Hindlimb muscle (tissue), 1 donor: ENCODE measurements around the gene NKAIN2. TPM values are rescaled to one million over a fixed set of nuclear protein-coding genes. Genes with fewer than 3 reads are reported as not detected.
A peak's percentile ranks its signal among the peaks of the same experiment; 100 is the strongest.

ENCODE experiments used
- DNase-seq: peaks from one replicate; pipeline ENCODE4 v3.0.0-alpha.2; 2013
- polyA plus RNA-seq: library from polyadenylated mRNA; unstranded; fragments of 120-200 nt; gene quantifications from one replicate; pipeline ENCODE4 v1.2.1, GENCODE V29; 2013; ENCODE audit not compliant: insufficient read length

The NKAIN2 gene
- polyA plus RNA-seq, 1 donor = 5.2 TPM

DNA sequence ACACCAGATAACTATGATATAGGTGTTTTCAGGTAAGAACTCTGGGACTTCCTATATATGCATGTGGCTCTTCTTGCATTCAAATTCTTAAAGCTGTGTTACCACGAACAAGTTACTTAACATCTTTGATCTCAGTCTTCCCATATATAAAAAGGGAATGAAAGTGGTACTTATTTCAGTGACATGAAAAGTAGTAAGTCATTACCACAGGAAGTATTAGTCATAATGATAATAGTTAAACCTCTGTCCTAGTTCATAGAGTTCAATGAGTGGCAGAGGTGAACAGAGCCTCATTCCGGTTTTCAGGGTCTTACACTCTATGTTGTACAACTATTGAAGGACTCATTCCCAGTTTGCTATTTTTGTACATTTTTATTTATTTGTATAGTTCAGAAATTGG is 237.0 kb downstream of the NKAIN2 start:
- no peak for DNase-seq

DNA sequence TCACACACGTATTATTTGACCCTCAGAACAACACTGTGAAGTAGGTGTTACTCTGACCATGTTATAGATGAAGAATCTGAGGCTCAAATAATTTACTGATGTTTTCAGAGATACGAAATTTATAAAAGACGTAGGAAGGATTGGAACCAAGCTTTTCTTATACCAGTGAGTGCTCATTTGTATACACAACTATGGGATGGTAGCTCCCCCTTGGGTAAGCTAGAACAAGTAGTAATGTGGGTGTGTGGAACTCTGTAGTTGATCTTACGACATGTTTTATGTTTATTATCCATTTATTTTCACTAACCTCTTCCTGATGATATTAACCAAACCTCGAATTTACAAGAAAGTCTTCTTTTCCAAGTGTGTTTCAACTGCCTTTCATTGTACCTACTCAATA is 248.5 kb downstream of the NKAIN2 start:
- DNase-seq = no peak

DNA sequence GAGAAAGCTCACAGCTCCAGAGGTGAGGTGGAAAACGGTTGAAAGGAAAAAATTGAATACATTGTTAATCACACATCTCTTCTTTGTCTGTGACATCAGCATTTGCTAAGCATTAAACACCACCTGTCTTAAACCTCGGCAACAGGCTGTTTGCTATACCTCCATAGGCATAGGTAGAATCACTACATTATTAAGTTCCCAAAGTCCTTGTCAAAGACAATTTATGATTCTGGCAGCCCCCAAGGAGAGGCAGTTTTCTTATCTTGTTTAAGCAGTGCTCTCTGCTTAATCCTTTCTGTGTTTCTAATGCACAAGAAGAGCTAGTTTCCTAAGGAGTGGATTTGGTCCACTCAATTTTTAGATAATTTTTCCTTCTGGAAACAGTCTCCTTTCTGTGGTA is 249.7 kb downstream of the NKAIN2 start:
- no peak for DNase-seq

DNA sequence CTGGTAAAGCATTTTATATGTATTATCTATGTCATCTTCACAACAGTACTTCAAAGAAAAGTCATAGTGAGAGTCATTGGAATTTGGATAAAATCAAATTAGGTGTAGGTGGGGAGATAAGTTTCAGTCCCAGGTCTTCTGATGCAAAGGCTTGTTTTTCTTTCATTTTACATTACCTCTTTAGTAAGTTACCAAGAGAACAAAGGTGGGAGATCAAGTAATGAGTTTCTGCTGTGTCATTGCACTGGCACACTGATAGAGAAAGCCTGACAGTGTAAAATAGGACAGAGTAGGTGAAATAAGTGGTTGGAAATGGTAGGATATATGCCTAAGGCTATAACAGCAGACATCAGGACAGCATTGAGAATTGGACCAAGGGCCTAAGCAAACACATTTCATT is 250.4 kb downstream of the NKAIN2 start:
- no peak for DNase-seq

DNA sequence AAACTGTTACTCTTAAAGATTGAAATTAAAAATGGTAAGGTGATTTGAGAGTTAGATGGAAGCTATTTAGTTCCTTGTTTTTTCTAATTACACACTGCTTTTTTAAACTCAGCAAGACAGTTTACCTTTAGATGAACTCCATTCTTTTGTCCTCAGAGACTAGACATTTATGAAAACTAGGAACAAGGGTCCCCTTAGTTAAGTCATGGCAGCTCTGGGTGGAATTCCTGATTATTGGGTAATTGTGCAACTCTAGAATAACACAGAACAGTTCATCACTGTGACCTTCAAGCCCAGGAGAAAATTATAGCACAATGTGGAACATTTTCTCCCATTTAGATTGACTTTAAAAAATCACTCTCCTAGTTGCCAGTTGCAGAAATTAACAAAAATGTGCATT is 251.7 kb downstream of the NKAIN2 start:
- no peak for DNase-seq

DNA sequence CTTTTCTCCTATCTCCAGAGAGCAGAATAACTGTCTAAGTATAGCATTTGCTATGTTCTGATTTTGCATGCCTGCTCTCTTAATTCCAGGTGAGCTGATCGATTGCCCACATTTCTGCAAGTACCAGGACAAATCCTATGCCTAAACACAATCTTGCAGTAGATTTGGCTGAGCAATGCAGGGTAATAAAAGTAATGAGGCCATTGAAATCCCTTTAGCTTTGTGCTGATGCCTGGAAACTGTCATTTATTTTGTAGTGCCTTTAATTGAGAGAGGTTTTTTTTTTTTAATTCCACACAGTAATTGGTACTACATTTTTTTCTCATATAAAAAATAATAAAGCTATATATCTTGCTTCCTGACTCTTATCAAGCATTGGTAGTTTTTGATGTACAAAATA is 252.3 kb downstream of the NKAIN2 start:
- no peak for DNase-seq

DNA sequence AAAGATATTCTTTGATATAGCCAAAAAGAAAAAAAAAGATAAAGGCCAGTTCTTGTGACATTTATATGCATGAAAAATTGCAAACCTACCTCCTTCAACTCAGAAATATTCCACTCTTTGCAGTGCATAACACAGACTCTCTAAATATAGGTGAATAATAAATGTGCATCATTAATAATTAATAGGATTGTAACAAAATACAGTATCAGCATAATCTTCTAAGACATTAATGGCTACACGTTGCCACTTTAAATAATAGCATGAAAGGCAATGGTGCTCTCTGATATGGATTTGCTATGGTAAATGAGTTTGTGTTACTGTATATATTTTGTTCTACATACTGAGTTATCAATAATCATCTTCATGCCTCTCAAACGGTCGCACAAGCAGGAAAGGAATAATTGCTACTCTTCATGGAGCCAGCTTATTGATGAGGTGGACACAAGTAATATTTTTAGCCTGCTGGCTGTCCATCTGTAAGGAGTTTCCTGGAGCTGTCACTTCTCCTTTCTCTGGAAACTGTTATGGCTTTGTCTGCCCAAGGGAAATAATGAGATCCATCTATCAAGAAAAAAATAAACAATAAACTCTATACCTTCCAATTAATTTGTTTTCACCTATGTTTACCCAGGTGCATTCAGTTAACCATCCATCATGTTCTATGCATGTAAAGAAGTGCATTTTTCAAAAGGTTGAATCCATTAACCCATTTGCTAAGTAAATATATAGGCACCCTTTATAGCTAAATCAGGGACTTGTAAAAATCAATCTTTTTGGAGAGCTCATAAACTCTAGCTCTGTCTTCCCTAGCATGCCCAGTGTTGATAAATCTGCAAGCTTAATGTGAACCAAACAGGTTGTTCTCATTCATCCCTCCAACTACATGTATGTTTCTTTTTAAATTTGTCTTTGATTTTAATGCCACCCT is 253.0 kb downstream of the NKAIN2 start:
- DNase-seq = no peak

DNA sequence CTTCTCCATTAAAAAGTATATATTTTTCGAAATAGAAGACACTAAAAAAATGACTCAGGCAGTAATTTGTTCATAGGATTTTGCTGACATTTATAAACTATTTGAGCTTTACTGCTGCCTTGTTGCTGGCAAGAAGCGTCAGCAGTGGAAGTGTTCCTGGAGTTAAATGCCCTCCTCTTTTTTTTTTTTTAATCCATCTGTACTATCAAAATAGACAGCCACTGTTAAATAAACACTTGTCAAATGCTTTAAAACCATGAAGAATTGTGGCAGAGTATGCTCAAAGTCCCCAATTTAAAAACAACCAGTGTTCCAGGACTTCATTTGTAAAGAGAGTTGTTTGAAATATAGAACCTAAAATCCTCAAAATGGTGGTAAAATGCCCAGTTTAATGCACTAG is 253.8 kb downstream of the NKAIN2 start:
- no peak for DNase-seq

DNA sequence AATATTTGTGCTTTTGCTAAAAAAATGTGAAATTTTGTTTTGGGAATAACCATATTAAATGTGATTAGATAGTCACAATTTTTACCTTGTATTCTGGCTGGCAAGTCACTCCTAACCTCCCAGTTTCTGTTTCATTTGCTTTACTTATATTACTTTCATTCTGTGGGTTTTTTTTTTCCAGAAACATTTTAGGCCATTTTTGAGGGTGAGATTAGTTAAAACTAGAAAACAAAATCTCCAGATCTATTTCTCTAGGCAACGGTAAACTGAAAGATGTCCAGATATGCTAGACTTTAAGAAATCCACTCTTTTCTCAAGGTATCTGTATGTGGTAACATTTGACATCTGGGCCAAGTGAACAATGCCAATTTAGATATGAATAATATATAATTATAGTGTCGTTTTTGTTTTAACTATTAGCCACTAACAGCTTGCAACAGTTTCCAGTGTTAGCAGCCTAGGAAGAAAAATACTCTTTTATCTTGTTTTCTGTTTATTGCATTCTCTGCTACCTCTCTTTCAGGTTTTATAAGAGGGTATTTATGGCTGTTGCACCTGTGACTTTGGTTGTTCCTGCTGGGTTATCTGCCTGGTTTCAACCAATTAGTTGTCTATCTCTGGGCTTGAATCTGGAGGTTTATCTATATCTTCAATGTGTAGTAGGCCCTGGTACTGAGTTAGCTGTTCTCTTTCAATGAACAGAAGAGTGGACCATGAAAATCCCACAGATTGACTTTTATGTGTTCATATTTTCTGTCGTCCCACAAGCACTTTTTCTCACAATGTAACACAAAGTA is 260.9 kb downstream of the NKAIN2 start:
- DNase-seq = no peak

DNA sequence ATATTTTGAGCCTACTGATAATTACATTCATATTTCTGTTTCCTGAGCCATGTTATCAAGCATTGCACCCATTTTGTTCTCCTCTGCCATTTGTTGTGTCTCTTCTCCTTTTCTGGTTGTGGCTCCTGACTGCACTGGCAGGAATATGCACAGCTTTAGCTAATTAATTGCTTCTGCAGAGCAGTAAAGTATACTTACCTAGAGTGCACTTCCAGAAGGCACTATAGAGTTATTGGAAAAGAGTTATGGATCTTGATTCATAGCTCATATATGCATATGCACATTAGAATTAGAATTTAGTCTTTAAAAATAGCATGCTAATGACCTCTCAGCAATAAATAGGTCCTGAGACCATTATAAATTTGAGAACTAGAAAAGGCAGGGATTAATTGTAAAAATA is 262.6 kb downstream of the NKAIN2 start:
- DNase-seq = no peak

DNA sequence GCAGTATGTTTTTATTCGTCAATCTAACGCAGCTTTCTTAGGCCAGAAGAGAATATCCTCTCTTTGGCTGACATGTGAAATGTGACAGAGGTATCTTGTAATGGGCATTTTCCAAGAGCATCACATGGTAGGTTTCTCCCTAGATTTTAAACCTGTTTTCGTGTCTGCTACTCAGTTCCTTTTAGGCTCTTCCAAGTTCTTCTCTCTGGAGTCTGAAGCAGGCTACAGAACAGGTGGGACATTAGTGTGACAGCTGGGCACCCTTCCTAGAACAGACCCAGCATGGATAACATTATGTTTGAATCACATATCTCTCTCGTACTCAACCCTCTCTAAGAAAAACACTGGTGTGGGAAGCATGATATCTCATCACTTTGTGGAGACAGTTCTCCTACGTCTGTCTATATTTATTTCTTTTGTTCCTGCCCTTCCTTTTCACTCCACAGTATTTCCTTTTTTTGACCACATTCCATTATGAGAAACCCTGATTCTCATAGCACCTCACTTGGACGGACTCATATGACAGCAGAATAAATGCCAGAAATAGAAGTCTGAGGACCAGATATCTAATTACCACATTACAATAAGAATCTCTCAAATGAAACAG is 263.4 kb downstream of the NKAIN2 start:
- no peak for DNase-seq

DNA sequence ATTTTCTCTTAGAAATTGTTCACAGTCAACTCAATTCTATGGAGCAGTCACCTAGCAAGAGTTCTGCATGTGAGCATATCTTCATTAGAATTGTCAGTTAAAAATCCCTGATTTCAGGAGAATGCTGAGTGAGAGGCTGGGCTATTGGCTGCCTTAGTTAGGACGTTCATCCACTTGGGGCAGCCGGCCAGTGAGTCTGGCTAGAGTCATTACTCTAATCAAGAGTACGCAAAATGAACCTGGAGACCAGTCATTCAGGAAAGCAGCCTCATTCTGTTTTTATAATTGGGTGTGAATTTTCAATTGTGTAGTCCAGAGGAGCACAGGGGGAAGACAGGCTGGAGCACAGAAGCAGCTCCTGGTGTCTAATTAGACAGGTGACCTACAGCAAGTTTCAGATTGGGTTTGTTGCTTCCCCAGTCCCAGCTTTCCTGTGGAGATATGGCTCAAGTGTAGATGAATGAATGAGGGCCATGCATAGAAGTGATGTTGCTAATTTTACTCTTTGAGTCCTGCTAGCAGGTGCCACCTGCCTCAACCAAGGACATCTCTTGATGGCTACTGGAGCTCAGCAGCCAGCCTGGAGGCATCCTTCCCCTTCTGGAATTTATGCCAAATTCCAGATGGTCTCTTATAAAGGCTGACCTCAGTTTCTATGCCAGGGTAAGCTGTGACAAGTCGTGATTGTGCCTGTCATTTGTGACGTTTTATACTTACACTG is 265.7 kb downstream of the NKAIN2 start:
- no peak for DNase-seq

DNA sequence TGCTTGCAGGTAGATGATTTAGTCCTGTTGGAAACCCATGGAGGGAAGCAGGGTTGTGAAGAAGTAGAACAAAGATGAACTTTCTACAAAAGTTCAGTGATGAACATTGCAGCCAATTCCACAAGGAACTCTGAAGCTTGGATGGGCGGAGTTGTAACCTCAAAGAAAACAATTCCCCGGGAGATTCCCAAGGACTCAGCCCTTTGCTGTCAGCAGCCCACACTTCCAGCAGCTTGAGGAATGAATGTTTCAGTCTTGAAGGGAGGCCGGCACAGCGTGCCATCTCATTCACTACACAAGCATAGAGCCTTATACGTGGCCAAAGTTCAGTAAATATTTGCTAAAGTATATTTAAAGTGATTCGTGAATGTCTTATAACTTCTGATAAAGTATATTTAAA is 269.4 kb downstream of the NKAIN2 start:
- DNase-seq = no peak

DNA sequence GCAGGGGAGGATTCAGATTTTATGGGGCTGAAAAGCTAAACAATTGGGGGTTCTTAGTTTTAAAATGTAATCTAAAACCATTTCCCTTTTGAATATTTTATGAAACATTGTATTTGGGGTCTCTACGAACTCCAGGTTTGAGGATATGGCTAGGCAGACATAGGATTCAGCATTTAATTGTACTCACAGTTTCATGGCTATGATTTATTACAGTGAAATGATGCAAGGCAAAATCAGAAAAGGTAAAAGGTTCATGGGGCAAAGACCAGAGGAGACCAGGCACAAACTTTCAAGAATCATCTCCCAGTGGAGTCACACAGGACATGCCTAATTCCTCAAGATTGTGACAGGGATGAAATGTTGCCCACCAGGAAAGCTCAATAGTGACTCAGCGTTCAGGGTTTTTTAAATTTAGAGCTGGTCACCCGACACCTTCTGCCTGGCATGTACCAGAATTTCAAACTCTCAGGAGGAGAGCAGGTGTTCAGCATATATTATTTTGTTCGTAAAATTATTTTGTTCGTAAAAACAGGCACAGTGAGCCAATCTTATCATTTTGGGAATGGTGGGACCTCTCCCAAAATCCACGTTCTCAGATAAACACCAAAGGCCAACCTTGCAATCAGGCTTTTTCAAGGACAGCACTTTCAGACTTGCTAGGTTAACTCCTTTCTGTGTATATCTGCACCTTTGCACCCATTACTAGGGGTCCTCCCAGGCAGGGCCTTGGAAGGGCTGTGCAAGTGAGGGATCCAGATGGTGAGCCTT is 270.3 kb downstream of the NKAIN2 start:
- no peak for DNase-seq

DNA sequence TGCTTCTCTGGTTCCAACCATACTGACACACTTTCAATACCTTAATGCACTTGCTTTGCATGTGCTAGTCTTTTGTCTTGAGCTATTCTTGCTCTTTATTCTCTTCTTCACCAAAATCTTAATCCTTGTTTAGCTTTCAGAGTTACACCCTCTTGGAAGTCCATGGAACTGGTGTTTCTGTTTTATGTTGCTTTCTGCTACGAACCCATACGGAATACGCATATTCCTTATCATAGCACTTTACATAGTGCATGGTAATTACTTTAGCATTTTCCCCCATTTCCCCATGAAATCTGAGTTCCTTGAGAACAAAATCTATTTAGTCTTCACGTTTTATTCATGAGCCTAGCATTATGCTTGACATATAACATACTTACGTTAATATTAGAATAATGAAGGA is 270.9 kb downstream of the NKAIN2 start:
- no peak for DNase-seq

DNA sequence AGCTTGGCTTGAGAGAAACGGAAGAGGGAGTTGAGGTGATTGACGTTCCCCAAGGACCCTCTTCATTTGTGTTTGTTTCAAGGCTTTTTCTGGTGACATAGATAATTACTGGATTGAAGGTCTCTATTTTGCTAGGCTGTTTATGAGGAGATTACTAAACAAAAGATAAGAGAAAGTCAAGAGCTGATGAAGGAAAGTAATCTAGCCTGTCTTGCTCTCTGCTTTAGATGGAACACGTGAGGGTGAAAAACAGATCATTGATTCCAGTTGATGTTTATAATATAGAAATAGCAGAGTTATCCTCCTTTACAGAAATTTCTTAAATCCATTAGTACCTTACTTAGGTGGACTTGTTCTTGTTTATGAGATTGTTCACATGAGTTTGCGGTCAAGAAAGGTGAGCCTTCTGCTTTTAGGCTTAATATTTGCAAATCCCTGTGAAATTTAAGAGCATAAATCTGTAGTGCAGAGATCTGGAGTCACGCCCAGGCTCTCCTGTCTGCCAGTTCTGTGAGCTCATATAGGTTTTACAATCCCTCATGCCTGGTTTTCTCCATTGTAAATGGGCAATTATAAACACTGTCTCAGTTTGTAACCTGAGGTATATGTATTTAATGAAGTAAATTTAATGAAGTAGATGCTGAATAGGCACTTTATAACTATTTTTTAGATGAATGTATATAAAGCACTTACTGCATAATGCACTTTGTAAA is 272.8 kb downstream of the NKAIN2 start:
- DNase-seq = peak; percentile 48

DNA sequence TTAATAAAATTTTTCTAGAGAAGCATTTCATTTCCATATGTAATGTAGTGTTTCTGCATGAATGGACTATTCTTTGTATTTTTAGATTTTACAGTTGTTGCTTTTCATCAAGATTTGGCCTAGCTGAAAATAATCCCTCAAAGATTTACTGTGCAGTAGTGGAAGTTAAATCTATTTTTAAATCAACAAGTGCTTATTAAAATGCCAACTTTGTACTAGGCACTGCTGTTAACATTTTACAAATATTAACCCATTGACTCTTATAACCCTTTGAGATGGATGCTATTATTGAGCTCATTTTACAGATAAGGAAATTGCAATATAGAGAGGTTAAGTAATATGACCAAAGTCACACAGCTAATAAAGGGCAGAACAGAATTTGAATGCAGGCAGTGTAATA is 274.5 kb downstream of the NKAIN2 start:
- DNase-seq = no peak

DNA sequence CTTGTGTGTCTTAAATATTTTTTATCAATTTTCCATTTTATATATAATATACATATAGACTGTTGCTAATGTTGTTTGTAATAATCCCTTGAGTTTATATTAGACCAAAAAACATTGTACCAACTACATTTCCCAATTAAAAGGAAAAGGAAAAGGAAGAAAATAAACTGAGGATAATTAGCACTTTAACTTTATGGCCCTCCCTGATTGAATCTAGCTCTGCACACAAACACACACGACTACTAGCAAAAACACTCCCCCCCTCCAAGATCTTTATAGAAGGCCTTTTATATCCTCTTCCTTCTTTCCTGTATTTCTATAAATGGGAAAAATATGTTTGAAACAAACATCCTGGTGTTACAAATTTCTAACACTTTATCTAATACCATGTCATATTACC is 276.8 kb downstream of the NKAIN2 start:
- no peak for DNase-seq

DNA sequence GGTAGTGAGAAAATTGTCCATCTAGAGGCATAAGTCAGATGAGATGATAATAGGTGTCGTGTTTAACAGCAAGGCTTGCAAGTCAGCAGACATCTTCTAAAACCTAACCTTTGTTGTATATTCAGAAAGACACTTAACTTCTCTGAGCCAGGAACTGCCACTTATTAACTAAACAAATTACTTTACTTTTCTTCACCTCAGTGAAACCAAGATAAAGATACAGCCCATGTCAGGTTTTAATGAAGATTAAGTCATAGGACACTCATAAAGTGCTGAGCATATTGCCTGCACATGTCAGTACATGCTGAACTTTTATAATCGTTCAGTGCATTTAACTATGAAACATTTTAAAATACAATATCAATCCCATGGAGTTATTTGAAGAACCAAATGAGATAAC is 286.8 kb downstream of the NKAIN2 start:
- no peak for DNase-seq

DNA sequence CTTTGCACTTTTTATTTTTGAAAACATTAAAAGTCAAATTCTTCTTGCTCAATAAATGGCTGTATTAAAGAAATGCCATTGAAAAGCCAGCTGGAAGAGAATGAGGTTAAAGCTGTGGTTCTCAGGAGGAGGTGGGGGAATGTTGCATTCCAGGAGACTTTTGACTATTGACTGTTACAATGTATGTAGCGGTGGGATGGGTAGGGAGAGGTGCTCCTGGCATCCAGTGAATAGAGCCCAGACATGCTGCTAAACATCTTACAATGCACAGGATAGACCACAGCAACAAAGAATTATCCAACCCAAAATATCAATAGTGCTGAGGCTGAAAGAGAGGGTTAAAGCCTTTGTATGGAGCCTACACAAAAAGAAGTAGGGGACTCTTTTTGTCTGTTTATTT is 295.9 kb downstream of the NKAIN2 start:
- no peak for DNase-seq

DNA sequence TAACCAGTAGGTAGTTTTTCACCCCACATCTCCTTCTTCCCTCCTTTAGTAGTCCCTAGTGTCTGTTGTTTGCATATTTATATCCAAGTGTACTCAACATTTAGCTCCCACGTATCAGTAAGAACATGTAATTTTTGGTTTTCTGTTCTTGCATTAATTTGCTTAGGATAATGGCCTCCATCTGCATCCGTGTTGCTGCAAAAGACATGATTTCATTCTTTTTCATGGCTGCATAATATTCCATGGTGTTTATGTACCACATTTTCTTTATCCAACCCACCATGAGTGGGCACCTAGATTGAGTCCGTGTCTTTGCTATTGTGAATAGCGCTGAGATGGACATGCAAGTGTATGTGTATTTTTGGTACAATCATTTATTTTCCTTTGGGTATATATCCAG is 306.8 kb downstream of the NKAIN2 start:
- no peak for DNase-seq
